Uterus (tissue), 2 donors: ENCODE measurements around the gene EPHB2.

ENCODE experiments used
- POLR2A ChIP-seq, 2 donors: fragments of 450-650 bp; IDR thresholded peaks; one replicate each; pipeline ENCODE4 v1.6.1; 2016; ENCODE audit warnings: antibody characterized with exemption in 2 of 2, mild to moderate bottlenecking in 1 of 2, moderate library complexity in 1 of 2
- TF ChIP-seq, protein P1 (sequence below), 4 experiments: fragments of 200-600 bp in 2 of 4; fragments of 450-650 bp in 2 of 4; sonication (generic) in 2 of 4; IDR thresholded peaks; one replicate each; pipeline ENCODE4 v1.5.1; 2016 to 2019; ENCODE audit warnings: antibody characterized with exemption in 4 of 4, mild to moderate bottlenecking in 2 of 4, moderate library complexity in 1 of 4

- TF ChIP-seq, protein P1, sequence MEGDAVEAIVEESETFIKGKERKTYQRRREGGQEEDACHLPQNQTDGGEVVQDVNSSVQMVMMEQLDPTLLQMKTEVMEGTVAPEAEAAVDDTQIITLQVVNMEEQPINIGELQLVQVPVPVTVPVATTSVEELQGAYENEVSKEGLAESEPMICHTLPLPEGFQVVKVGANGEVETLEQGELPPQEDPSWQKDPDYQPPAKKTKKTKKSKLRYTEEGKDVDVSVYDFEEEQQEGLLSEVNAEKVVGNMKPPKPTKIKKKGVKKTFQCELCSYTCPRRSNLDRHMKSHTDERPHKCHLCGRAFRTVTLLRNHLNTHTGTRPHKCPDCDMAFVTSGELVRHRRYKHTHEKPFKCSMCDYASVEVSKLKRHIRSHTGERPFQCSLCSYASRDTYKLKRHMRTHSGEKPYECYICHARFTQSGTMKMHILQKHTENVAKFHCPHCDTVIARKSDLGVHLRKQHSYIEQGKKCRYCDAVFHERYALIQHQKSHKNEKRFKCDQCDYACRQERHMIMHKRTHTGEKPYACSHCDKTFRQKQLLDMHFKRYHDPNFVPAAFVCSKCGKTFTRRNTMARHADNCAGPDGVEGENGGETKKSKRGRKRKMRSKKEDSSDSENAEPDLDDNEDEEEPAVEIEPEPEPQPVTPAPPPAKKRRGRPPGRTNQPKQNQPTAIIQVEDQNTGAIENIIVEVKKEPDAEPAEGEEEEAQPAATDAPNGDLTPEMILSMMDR (IDR thresholded peaks at IDR 0.05): no peak
- no peak for TF ChIP-seq POLR2A (IDR thresholded peaks at IDR 0.05)
Measured at GRCh38 chr1:22702296-22703085, 8.1 kb upstream of the EPHB2 start.
